Right lobe of liver (tissue), 4 donors: ENCODE data around the gene DLG2.

Source experiments
- POLR2A ChIP-seq: fragments of 450-650 bp; IDR thresholded peaks from one replicate; pipeline ENCODE4 v1.6.1; 2017; ENCODE audit warnings: antibody characterized with exemption, mild to moderate bottlenecking
- TF ChIP-seq, protein P1 (sequence below), 4 donors: fragments of 200-600 bp in 3 of 4; fragments of 450-650 bp in 1 of 4; IDR thresholded peaks; one replicate each; pipeline versions ENCODE4 v1.5.1 to v1.8.0; 2016 to 2022; ENCODE audit warnings: antibody characterized with exemption in 4 of 4, mild to moderate bottlenecking in 2 of 4
- donor health status: DM: no; HTN: no; CAD: no.
- donor health status: DM: no; HTN: no; CAD: no.
- donor health status: DM: no; HTN: yes; CAD: no.

DNA sequence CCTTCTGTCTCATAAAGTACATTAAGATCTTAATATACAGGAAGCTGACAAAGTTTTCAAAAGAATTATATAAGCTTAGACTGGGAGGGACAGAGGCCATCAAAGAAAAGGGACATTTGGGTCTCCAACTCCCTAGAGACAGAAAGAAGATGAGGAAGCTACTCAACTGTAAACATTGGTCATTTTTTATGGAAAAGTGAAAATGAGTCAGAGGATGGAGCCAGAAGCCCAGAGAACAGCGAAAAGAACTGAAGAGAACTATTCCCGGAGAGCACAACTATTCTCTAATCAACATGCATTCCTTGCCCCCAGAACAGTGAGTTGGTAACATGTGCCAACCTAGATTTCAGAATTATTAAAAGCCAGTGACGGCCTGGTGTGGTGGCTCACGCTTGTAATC, 779.3 kb downstream of the DLG2 start:
- TF ChIP-seq, protein P1, sequence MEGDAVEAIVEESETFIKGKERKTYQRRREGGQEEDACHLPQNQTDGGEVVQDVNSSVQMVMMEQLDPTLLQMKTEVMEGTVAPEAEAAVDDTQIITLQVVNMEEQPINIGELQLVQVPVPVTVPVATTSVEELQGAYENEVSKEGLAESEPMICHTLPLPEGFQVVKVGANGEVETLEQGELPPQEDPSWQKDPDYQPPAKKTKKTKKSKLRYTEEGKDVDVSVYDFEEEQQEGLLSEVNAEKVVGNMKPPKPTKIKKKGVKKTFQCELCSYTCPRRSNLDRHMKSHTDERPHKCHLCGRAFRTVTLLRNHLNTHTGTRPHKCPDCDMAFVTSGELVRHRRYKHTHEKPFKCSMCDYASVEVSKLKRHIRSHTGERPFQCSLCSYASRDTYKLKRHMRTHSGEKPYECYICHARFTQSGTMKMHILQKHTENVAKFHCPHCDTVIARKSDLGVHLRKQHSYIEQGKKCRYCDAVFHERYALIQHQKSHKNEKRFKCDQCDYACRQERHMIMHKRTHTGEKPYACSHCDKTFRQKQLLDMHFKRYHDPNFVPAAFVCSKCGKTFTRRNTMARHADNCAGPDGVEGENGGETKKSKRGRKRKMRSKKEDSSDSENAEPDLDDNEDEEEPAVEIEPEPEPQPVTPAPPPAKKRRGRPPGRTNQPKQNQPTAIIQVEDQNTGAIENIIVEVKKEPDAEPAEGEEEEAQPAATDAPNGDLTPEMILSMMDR (IDR thresholded peaks at IDR 0.05), result no peak
- no peak for TF ChIP-seq POLR2A
